Measurements from ENCODE around the gene CTXN3.
"Not testable (repeated sequence)": the region's sequence is repeated elsewhere in the genome, so short reads cannot be mapped to it uniquely, and the experiment has no call there.

Gene CTXN3

DNA sequence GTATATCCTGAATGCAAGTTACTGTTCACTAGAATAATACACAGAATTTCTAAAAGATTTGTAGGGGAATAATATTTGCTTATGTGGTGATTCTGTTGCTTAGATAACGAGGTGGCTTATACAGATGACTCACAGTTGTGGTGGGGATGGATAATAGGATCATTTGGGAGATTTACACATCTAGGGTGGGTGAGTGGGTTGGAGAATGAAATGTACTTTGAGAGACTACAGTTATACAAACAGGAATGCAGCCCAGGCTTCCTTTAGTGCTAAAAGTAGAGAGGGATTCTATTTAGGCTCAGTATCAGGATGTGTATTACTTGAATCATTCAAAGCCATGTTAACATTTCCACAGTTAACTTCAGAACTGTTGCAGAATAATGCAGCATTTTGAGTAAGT is 1.8 kb downstream of the CTXN3 start:
- DNase-seq (ENCODE audit: low spot score): no peak

DNA sequence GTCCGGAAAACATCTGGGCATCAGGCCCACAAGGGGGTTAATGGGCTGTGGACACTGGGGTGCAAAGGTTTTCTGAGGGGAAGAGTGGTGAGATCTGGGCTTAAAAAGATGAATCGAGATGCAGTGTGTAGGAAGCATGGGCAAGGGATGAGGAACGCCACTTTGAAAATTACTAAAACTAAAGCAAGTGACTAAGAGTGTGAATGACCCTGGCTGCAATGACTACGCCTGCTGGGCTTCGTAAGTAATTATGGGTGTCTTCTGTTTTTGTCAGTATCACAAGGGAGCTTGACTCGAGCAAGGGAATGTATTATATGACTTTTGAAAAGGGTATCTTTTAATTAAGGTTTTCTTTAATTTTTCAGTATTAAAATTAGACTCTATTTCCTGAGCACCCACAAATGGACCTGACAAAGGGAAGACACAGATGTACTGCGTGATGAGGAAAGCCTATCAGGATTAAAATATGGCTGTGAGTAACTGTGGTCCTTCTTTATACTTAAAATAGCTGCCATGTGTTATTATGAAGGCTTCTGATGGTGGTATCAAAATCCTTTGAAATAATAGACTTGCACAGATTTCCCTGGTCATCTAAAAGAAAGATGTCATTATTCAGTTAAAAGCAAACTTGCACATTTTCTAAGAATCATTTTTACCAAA is 4.2 kb downstream of the CTXN3 start:
- no peak for DNase-seq (ENCODE audit: low spot score)

DNA sequence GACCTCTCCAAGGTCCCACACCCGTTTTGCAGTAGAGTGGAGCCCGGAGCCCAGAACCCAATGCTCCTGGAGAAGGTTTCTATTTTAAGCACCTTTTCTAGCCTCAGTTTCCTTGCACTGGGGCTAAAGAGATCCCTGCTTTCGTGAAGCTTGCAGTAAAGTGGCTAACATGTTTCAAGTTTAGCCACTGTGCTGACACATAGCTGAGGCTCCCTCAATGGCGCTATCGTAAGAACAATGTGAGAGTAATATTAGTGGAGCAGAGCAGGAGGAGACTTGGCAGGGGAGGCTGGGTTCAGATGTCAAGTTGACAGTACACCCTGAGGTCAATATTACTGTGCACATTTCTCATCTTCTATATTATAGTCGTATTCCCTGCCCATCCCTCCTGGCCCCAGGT is 7.9 kb downstream of the CTXN3 start:
- DNase-seq (ENCODE audit: low spot score): no peak

DNA sequence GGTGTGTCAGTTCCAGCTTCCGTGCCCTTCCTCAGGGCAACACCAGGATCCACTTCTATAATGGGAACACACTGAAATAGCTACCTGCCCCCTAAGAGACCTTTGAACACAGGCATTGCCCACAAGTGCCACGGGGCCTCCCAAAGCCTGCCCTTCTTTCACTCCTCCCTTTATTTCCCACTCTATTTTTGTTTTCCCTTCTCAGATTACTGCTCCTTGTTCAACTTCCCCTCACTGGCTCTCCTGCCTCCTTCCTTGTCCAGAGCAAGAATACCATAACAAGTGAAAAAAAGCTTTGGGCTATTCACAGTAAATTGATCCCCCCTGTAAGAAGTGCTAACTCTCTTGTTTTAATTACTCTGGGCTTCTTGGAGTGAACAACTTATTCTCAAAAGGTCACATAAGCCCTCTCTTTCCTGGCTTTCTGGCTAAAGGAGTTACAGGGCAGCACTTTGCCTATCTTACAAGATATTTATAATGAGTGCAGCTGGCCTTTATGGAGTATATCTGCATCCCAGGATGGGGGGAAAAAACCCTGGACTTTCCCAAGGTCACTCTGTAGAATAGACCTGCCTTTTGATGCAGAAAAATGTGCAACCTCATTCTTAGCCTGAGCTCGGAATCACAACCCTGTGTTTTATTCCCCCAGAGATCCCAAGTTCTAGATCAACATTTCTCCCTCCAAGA is 11.3 kb downstream of the CTXN3 start:
- DNase-seq (ENCODE audit: low spot score): no peak

DNA sequence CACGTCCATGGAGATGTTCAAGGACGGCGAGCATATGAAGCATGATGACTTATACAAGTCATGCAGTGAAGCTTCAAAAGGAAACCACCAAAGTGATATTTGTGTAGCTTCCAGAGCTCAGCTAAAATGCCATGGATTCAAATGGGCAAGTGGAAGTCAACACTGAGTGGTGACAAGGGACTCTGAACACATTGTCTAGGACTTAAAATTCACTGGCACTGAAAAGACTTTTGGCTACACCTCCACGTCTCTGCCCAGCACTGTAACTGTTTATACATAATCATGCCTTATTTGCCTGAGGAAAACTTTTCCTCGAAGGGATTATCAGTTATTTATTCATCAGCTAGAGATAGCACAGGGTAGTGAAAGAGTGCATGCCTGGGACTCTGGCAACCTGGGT is 15.2 kb downstream of the CTXN3 start:
- no peak for DNase-seq (ENCODE audit: low spot score)

DNA sequence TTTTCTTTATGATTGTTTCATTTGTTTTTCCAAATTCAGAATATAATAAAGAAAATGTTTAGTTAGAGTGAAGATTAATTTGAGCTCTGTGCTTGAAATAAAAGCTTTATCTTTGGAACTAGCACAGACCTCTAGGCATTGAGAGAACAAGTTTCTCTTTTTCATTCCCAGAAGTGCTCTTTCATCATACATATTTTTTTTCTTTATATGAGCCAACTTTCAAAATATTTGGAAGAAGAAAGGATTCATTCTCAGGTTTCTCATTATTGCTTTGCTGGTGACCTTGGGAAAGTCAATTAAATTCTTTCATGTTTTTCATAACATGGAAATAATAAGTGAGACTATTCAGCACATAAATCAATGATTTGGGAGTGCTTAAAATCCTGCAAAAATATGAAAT is 16.8 kb downstream of the CTXN3 start:
- DNase-seq (ENCODE audit: low spot score): no peak

DNA sequence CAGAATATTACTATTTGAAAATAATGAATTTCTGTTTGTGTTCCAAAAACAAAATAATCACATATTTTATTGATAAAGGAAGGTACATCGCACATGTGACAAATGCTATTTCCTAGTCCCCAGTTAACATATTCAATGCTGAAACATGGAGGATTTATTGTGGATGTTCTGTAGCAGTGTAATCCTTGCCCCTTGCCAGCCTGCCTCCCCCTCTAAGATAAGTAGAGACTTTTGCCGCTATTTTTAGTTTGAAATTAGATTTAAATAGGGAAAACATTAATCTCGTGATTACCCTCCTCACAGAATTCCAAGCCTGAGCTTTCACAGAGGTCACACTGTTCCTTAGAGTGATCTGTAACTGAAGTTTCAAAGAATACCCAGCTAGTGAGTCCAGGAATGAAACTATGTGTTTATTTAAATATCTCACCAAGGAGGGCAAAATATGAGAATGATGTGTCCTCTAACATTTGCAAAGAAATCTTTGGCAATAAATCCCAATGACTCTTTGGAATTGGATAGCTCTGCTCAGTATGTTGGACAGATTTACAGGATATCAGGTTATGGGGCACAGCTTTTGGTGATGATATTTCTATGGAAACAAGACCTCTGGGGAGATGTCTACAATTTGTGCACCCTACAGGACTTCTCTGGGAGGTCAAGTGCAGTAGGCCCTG is 17.3 kb downstream of the CTXN3 start:
- no peak for DNase-seq (ENCODE audit: low spot score)

DNA sequence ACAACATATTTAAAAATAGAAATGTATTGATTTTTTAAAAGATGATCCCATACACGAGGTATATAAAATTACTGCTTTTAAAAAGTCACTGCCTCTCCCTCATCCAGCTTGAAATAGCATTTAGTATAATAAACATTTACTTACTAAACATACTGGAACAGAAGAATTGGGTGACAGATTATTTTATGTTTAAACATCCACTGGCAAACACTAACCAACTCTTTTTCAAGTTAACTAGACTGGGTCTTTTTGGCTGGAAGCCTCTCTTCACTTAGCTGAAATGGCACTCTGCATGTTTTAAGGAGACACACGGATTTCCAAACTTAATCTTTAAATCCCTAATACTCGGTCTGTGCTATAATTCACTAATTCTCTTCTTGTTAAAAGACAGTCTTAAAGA is 19.0 kb downstream of the CTXN3 start:
- no peak for DNase-seq (ENCODE audit: low spot score)

DNA sequence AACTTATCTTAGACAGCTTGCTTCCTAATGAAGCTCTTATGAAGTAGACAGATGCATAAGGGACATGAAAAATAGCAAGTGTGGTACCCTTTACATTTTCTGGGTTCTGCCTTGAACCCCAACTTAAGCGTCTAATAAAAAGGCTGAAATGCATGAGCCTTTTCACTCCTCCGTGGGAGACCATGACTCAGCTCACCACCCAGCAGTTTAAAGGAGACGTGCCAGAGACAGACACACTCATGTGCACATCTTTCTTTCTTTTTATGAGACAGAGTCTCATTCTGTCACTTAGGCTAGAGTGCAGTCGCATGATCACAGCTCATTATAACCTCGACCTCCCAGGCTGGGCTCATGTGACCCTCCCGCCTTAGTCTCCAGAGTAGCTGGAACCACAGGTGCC is 22.3 kb downstream of the CTXN3 start:
- DNase-seq (ENCODE audit: low spot score): no peak

DNA sequence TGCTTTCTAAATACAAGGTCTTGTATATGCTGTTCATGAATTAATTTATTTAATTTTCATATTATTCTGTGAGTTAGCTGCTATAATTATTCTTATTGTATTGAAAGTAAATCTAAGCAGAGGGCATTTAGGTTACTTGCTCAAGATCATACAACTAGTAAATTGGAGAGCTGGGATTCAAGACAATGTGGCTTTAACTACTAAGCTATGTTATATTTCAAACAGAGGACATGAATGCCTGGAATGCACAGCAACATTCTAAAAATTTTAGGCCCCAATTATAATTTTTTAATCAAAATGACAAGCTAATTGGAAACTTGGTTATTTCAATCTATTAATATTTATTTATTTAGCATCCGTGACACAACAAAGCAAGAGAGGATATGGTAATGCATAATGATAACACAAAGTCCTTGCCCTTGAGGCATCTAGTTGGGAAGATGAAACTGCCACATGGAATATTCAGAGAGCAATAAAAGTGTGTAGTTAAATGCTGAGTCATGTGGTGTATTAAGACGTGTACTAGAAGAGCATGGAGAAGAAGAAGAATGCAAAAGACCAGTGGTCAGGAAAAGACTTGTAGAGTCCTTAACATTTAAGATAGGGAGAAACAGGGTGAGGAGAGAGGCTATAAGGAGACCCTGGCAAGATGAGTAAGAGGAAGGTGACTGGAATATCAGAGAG is 24.4 kb downstream of the CTXN3 start:
- DNase-seq (ENCODE audit: low spot score): no peak

DNA sequence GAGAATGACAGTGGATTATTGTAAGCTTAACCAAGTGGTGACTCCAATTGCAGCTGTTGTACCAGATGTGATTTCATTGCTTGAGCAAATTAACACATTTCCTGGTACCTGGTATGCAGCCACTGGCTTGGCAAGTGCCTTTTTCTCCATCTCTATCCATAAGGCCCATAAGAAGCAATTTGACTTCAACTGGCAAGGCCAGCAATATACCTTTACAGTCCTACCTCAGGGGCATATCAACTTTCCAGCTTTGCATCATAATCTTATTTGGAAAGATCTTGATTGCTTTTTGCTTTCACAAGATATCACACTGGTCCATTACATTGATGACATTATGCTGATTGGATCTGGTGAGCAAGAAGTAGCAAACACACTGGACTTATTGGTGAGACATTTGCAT is 28.1 kb downstream of the CTXN3 start:
- DNase-seq (ENCODE audit: low spot score): not testable (repeated sequence)

DNA sequence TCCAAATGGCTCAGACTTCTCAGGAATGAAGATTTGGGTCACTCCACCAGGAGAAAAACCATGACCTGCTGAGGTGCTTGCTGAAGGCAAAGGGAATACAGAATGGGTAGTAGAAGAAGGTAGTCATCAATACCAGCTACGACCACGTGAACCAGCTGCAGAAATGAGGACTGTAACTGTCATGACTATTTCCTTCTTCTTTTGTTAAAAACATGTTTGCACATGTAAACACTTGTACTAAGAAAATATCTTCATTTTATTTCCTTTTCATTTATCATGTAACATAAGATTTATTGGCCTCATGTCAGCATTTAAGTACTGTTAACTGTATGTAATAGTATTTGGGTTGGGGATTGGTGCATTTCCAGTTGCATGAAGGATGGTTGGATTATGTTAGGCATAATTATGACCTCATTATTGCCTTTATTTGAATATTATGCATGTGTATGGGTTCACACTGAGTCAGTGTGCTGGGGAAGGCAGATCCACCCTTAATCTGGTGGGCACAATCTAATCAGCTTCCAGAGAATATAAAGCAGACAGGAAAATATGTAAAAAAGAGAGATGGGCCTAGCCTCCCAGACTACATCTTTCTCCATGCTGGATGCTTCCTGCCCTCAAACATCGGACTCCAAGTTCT is 30.9 kb downstream of the CTXN3 start:
- not testable (repeated sequence) for DNase-seq (ENCODE audit: low spot score)

DNA sequence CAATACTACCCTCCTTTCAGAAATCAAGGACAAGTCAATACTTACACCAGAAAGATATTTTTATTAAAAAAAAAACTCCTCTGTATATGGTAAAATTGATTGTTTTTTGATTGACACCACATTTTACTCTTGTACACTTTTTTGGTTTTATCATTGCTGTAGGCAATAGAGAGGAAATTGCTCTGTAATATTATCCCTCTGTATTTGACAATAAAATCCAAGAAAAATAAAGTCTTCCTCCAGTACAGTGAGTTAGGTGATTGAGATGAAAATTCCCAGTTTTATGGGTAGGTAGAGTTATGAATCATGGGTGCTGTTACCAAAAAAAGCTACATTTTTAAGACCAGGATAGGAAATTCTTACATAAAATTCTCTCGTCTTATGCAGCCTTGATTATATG is 31.7 kb downstream of the CTXN3 start:
- no peak for DNase-seq (ENCODE audit: low spot score)

DNA sequence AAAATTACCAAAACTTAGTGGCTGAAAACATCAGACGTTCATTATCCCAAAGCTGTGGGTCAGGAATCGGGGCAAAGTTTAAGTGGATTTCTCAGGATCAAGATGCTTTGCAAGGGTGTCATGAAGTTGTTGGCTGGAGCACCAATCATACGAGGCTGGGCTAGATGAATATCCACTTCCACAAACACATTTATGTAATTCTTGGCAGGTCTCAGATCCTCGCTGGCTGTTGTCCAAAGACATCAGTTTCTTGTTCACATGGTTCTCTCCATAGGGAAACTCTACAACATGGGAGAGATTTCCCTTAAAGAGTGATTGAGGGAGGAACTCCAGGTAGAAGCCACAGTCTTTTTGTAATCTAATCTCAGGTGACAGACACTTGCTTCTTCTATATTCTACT is 34.1 kb downstream of the CTXN3 start:
- no peak for DNase-seq (ENCODE audit: low spot score)

DNA sequence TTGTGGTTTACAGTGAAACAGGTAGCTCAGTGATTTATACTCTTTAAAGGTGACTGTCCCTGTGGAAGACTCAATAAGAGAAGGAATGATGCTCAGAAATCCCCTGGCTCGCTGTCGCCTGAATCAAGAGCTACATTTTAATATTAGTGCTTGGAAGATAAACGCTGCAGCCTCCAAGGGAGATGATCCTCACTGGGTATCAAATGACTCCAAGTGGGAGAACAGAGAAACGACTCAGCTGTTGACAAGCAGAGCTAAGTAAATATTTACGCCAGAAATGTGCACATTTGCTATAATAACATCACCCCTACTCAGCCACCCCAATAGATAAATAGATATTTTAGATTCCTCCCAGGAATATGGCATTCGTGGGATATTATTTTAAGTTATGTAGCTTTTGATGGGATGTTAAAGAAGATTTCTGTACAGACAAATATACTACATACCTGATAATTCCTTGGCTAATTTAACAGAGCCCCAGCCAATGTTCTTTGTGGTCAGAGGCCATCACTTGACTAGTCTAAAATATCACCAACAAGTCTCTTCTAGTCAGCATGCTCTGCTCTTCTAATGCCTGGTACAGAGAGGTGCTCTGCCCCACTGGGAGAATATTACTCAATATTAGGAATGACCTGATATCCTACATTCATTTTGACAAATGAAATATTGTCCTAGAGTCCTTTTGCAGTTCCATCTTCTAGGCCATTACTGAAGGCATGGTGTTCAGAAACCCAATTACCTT is 36.0 kb downstream of the CTXN3 start:
- no peak for DNase-seq (ENCODE audit: low spot score)

DNA sequence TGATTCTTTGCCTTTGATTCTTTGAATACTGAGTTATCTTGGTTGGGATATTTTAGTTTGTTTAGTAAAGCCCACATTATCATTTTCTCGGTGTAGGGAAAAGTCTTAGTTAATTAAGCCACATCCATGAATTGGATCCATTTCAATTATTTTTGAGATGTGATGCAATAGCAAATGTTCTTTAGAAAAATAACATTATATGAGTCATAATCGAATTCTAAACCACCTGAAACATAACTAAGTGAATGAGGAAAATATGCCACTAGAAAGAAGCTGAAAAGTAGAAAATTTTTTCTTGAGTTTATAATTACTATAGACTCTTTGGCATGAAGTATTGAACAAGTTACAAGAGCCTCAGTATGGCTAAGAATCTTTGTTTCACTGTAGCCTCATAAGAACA is 36.8 kb downstream of the CTXN3 start:
- DNase-seq (ENCODE audit: low spot score): no peak

DNA sequence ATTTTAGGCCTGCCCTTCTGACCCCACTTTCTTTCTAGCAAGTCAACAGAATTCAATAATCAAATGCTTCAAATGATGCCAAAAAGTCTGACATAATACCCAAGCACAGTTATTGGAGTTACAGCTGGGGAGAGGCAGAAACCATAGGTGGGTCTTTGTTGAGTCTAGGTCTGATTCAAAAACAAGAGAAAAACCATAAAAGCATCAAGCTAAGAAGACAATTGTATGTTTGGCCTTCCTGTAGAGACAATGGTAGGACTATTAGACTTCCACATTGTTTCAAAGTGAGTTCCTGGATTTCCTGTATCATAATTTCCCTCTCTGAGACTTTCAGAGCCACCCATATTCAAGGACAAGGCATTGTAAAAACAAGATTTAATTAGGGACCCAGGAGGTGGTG is 37.5 kb downstream of the CTXN3 start:
- no peak for DNase-seq (ENCODE audit: low spot score)

DNA sequence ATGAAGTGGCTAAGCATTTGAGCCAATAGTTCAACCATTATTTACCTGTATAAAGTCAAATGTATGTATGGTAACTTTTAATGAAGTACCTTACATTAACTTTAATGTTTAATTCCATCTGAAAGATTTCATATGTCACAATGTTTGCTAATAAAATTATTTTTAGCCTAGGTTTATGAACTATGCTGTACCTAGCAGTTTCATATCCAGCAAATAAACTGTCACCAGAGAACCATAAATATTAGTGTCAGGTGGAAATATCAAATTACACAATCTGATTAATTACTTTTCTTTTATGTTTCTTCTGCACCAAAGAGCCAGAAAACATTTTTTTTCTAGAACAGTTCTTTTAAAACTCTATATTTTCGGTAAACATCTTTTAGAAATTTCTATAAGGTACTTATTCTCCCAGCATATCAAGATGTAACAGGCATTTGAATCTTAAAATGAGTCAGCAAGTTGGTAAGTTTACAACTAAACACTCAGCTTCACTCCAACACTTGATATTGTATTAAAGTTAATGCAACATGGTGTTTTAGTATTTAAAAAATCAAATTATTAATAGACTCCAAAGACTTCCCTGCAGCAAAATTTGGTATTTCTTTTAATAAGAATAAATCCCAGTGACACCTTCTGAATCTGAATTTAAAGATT is 45.8 kb downstream of the CTXN3 start:
- no peak for DNase-seq (ENCODE audit: low spot score)

DNA sequence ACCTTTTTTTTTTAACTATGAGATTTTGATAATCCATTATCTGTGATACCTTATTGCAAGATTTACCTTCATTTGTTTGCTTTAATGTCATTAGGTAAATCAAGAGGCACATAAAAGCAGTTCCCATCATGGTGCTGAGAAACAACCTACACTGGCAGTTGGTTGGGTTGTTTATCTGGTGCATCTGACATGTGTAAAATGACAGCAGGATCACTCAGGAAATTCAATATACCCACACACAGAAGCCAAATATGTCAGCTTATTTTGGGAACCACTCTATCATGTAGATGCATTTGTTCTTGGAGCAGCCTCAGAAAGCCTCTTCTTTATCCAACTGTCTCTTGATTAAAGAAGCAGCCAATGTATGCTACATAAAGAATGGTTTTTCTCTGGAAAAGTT is 46.5 kb downstream of the CTXN3 start:
- peak; percentile 81 for DNase-seq (ENCODE audit: low spot score)

DNA sequence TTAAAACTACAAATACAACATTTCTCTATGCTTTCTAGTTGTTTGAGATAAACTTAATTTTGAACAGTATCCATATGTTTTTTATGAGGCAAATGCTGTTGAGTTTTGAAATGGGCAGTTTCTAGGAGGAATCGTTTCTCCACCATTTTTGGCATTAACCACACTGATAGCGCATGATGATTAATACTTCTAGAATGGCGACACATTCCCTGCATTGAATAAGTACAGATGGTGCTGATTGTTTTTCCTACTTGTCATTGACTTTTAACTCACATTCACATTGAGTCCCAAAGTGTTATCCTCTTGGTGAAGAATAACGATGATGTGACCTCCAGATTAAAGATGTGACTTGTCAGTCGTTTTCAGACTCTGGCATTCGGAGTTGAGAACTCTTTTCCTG is 47.8 kb downstream of the CTXN3 start:
- no peak for DNase-seq (ENCODE audit: low spot score)
